MM.1S (cell line): Measurements from ENCODE around the gene COMT.

Experiments
- DNase-seq: peaks from one replicate; pipeline ENCODE4 v3.0.0-alpha.2; 2015
- H2AFZ ChIP-seq: fragments of 300-600 bp; sonication (generic); 2 replicates; pipeline ENCODE4 v1.6.0; 2016; ENCODE audit warnings: antibody characterized with exemption, low read length
- H3F3A ChIP-seq: fragments of 300-600 bp; sonication (generic); 2 replicates; pipeline ENCODE4 v1.6.1; 2016; ENCODE audit warnings: mild to moderate bottlenecking, antibody characterized with exemption, low read length, moderate library complexity, mixed read lengths; ENCODE audit not compliant: insufficient read depth
- H3K27ac ChIP-seq: fragments of 300-600 bp; sonication (generic); 2 replicates; pipeline ENCODE4 v1.5.1; 2016; ENCODE audit warnings: mild to moderate bottlenecking, low read length
- H3K27me3 ChIP-seq: fragments of 300-600 bp; sonication (generic); replicated peaks from 2 replicates; pipeline ENCODE4 v1.6.0; 2016; ENCODE audit warnings: low read length; ENCODE audit not compliant: insufficient read depth
- H3K36me3 ChIP-seq: fragments of 300-600 bp; sonication (generic); replicated peaks from 2 replicates; pipeline ENCODE4 v1.6.1; 2016; ENCODE audit warnings: mild to moderate bottlenecking, low read length, mixed read lengths; ENCODE audit not compliant: insufficient read depth
- H3K4me1 ChIP-seq: fragments of 300-600 bp; sonication (generic); 2 replicates; pipeline ENCODE4 v1.6.1; 2016; ENCODE audit warnings: low read length, mixed read lengths
- H3K4me2 ChIP-seq: fragments of 300-600 bp; sonication (generic); 2 replicates; pipeline ENCODE4 v1.6.0; 2016; ENCODE audit warnings: low read depth, low read length
- H3K4me3 ChIP-seq: fragments of 300-600 bp; sonication (generic); 2 replicates; pipeline ENCODE4 v1.5.1; 2016; ENCODE audit warnings: low read length, mixed read lengths
- H3K79me2 ChIP-seq: fragments of 300-600 bp; sonication (generic); 2 replicates; pipeline ENCODE4 v1.6.1; 2016; ENCODE audit warnings: mixed run types, low read length, mixed read lengths
- H3K9ac ChIP-seq: fragments of 300-600 bp; sonication (generic); 2 replicates; pipeline ENCODE4 v1.6.1; 2016; ENCODE audit warnings: low read length, mixed read lengths
- H3K9me2 ChIP-seq: fragments of 300-600 bp; sonication (generic); replicated peaks from 2 replicates; pipeline ENCODE4 v1.6.1; 2016; ENCODE audit warnings: mild to moderate bottlenecking, low read length, mixed read lengths; ENCODE audit not compliant: insufficient read depth
- H3K9me3 ChIP-seq: fragments of 300-600 bp; sonication (generic); replicated peaks from 2 replicates; pipeline ENCODE4 v1.6.1; 2016; ENCODE audit warnings: mild to moderate bottlenecking, low read length, mixed read lengths; ENCODE audit not compliant: insufficient read depth
- H4K20me1 ChIP-seq: fragments of 300-600 bp; sonication (generic); 2 replicates; pipeline ENCODE4 v1.6.1; 2016; ENCODE audit warnings: mild to moderate bottlenecking, low read length, moderate library complexity, mixed read lengths; ENCODE audit not compliant: insufficient read depth
- EZH2 ChIP-seq: fragments of 300-600 bp; sonication (generic); optimal IDR thresholded peaks from 2 replicates; pipeline ENCODE3; 2017; ENCODE audit warnings: low read depth, mild to moderate bottlenecking, antibody characterized with exemption, low read length, mixed read lengths
- EZH2phosphoT487 ChIP-seq: fragments of 300-600 bp; sonication (generic); IDR thresholded peaks from 2 replicates; pipeline ENCODE4 v1.6.1; 2018; ENCODE audit warnings: antibody characterized with exemption, low read length
- TF ChIP-seq, protein P1 (sequence below): fragments of 300-600 bp; sonication (generic); IDR thresholded peaks from 2 replicates; pipeline ENCODE4 v1.5.1; 2016; ENCODE audit warnings: antibody characterized with exemption, low read length, mixed read lengths

COMT gene

DNA sequence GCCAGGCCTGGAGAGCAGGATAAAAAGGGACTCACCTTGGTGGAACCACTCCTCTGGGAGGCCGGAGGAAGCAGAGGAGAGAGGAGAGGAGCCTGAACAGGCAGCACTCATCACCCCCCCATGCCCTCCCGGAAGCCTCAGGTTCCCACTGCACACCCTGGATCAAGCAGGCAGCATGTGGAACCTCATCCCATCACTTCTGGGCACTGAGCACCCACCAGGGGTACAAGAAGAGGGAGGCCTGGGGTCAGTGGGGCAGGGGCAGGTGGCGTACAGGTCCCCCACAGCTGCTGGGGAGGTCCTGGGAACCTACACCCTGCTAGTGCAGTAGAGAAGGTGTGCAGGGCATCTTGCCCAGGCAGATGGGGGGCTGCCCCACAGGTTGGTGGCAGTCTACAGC, 35.1 kb downstream of the COMT start:
- Histone ChIP-seq H3K9me2 (no peaks in the 10 kb centered on the region), H4K20me1 (no peaks in the 10 kb centered on the region), H3F3A (no peaks in the 10 kb centered on the region), H3K4me1 (no peaks in the 10 kb centered on the region), H3K4me3 (no peak overlapping the region), H3K36me3 (no peaks in the 10 kb centered on the region), H3K9me3 (no peaks in the 10 kb centered on the region), H2AFZ (no peak overlapping the region), H3K79me2 (no peaks in the 10 kb centered on the region), H3K4me2 (no peak overlapping the region), H3K9ac (no peak overlapping the region), H3K27me3 (peaks cover 44% of the 10 kb centered on the region), H3K27ac (no peak overlapping the region)
- DNase-seq: no peak
- no peak for TF ChIP-seq EZH2
- TF ChIP-seq, protein P1, sequence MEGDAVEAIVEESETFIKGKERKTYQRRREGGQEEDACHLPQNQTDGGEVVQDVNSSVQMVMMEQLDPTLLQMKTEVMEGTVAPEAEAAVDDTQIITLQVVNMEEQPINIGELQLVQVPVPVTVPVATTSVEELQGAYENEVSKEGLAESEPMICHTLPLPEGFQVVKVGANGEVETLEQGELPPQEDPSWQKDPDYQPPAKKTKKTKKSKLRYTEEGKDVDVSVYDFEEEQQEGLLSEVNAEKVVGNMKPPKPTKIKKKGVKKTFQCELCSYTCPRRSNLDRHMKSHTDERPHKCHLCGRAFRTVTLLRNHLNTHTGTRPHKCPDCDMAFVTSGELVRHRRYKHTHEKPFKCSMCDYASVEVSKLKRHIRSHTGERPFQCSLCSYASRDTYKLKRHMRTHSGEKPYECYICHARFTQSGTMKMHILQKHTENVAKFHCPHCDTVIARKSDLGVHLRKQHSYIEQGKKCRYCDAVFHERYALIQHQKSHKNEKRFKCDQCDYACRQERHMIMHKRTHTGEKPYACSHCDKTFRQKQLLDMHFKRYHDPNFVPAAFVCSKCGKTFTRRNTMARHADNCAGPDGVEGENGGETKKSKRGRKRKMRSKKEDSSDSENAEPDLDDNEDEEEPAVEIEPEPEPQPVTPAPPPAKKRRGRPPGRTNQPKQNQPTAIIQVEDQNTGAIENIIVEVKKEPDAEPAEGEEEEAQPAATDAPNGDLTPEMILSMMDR: no peak
- no peak for TF ChIP-seq EZH2phosphoT487

DNA sequence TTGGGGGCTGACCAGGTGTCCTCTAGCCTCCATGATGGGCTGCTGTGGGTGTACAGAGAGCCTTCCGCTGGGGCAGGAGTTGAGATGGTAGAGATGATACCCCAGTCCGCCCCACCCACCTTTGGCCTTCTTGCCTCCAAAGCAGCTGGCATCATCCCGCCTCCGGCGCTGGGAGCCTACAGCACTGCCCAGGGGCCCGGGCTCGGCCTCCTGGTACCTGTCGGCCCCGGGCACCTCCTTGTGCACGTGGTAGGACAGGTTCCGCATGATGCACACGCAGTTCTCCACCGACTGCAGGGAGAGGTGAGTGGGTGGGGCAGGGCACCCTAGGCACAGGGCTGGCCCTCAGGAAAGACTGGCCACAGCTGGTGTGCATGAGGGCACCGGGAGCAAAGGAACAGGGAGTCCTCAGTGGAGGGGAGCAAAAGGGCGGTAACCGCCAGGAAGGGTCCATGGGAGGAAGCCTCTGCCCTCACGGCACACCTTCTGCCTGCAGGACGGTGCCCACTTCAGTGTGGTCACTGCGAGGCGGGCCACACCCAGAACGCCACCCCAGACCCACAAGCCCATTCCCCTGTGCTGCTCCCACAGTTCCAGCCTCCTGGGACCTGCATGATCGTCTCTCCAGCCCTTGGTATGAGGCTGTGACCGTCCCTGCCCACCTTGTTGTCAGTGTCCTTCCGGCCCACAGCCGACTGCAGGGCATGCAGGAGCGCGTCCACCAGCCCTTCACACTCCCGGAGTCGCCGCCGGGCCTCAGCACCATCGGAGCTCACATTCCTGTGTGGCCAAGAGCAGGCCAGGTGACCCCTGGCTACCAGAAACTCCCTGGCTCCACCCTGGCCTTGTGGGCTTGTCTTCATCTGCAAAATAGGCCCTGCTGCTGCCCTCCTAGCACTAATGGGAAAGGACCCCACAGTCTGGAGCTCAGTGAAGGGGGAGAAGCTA, 36.0 kb downstream of the COMT start:
- TF ChIP-seq EZH2phosphoT487 (no peak), EZH2 (no peak)
- TF ChIP-seq, protein P1: no peak
- no peak overlapping the region for H3K9ac ChIP-seq
- H3K27me3 ChIP-seq: peaks cover 44% of the 10 kb centered on the region
- H3K27ac ChIP-seq: no peak overlapping the region
- no peaks in the 10 kb centered on the region for H3F3A ChIP-seq
- no peak for DNase-seq
- H3K9me2 ChIP-seq: no peaks in the 10 kb centered on the region
- H2AFZ ChIP-seq: no peak overlapping the region
- H4K20me1 ChIP-seq: no peaks in the 10 kb centered on the region
- no peaks in the 10 kb centered on the region for H3K4me1 ChIP-seq
- no peaks in the 10 kb centered on the region for H3K9me3 ChIP-seq
- H3K4me3 ChIP-seq: no peak overlapping the region
- no peaks in the 10 kb centered on the region for H3K36me3 ChIP-seq
- no peaks in the 10 kb centered on the region for H3K79me2 ChIP-seq
- no peak overlapping the region for H3K4me2 ChIP-seq

DNA sequence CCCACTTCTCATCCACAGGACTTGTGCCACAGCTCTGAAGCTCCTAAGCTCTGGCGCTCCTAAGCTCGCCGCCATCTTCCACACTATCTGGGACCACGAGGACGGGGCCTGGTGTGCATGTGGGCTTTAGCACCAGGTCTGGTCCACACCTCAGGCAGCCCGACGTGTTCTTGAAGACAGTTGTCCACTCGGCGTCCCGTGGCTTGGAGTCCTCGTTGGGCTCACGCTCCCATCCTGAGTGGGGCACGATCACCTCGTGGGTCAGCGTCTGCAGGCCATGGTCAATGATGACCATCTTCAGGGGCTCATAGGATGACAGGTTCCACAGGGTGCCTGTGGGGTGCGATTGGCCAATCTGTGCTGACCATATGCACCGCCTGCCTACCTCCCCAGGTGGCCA, 37.2 kb downstream of the COMT start:
- Histone ChIP-seq H3K9ac (no peak overlapping the region), H3K27ac (no peak overlapping the region), H3K27me3 (peaks cover 44% of the 10 kb centered on the region), H3K4me3 (no peak overlapping the region), H3F3A (no peaks in the 10 kb centered on the region), H3K36me3 (no peaks in the 10 kb centered on the region), H2AFZ (no peak overlapping the region), H4K20me1 (no peaks in the 10 kb centered on the region), H3K9me3 (no peaks in the 10 kb centered on the region), H3K4me2 (no peak overlapping the region), H3K79me2 (no peaks in the 10 kb centered on the region), H3K4me1 (peaks cover 5% of the 10 kb centered on the region; the same call in 1 of the 2 replicates), H3K9me2 (no peaks in the 10 kb centered on the region)
- DNase-seq: no peak
- TF ChIP-seq EZH2phosphoT487: no peak
- TF ChIP-seq EZH2: no peak
- TF ChIP-seq, protein P1: no peak
